GM18517 (cell line): ENCODE data around the gene ZNF3.
A peak's percentile ranks its signal among the peaks of the same experiment; 100 is the strongest.

ENCODE experiments used
- ATAC-seq: cut with Tn5 transposase; IDR thresholded peaks from one replicate; pipeline ENCODE4 v1.9.1; 2021; ENCODE audit warnings: mild to moderate bottlenecking, moderate library complexity; ENCODE audit not compliant: unreplicated experiment

Gene ZNF3

DNA sequence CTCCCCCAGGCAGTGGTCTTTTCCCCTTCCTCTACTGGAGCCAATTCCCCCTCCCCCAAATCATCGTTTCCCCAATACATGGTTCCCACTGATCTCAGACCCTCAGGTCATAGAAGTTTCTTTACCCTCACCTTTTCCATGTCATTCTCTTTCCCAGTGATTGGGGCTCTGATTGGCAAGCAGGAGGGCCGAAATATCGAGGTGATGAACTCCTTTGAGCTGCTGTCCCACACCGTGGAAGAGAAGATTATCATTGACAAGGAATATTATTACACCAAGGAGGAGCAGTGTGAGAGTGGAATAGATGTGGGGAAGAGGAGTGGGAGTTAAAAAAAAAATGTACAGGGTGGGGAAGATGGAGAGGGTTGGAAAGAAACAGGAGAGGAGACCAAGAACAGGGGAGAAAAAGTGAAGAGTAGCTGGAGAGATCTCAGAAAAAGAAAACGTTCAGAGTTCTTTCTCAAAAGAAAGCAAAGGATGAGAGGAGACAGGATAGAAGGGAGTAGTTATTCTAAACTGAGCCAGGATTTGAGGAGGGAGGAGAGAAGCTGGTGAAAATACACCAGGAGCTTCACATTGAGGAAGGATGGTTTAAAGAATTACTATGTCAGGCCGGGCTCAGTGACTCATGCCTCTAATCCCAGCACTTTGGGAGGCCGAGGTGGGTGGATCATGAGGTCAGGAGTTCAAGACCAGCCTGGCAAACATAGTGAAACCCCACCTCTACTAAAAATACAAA is 8.1 kb upstream of the ZNF3 start:
- ATAC-seq = no peak

DNA sequence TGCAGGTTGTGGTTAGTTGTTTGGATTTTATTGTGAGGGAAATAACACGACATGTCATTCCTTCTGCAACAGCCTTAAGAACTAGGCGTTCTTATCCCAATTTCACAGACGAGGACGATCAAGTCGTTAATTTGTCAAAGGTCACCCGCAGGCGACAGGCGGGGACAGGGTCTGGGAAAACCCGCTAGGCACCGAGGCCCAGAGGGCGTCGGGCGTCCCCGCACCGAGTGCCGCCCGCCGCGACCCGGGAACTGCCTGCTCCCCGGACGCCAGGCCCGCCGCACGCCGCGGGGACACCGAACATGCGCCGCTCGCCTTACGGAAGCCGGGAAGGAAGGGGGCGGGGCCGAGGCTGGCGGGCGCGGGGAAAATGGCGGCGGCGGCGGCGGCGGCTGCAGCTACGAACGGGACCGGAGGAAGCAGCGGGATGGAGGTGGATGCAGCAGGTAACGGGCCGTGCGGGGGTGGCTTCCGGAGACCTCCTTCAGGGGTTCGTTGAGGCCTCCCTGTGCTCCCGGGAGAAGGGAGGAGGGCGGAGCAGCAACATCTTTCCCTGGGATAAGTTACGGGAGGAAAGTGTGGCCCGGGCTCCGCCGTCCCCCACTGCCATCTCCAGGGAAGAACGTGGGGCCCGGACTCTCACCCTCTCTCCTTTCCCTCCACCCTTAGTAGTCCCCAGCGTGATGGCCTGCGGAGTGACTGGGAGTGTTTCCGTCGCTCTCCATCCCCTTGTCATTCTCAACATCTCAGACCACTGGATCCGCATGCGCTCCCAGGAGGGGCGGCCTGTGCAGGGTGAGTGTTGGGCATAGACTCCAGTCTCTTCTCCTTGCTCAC is 7.3 kb upstream of the ZNF3 start, which contains the start of gene COPS6:
TSS of gene COPS6 (plus strand) at position 349 of the 837 bp plus-strand sequence. CDS start at position 371, 22 bp downstream.
- ATAC-seq = no peak

DNA sequence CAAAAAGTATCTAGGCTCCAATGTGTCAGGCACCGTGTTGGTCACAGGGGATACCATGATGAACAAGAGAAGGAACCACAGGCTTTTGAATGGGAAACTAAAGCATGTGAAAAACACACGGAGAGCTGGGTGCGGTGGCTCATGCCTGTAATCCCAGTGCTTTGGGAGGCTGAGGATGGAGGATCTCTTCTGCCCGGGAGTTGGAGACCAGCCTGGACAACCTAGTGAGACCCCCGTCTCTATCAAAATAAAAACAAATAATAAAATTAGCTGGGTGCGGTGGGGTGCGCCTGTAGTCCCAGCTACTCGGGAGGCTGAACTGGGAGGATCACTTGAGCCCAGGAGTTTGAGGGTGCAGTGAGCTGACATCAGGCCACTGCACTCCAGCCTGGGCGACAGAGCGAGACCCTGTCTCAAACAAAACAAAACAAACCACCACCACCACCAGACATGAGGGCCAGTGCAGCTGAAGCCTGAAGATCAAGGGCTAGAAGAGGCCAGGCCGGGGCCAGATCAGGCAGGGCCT is 6.6 kb upstream of the ZNF3 start:
- ATAC-seq = no peak

DNA sequence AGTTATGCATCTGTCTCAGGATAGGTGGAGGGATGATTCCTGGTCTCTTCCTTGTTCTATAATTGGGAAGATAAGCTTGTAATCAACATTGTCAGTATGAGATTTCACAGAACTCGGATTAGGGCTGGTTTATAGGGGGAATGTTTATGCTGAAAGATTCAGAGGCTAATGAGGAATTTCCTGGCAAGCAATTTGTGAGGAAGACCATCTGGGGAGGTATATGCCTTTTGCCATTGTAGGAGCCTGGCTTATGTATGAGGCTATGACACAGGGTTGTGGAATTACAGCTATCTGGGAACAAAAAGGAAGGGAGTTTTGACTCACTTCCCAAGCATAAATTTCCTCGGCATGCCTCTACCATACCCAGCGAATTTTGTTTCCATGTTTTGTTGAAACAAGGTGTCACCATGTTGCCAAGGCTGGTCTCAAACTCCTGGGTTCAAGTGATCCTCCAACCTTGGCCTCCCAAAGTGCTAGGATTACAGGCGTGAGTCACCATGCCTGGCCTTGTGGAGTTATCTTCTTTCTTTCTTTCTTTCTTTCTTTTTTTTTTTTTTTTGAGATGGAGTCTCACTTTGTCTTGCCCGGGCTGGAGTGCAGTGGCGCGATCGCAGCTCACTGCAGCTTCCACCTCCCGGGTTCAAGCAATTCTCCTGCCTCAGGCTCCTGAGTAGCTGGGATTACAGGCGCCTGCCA is 5.7 kb upstream of the ZNF3 start:
- ATAC-seq = no peak

DNA sequence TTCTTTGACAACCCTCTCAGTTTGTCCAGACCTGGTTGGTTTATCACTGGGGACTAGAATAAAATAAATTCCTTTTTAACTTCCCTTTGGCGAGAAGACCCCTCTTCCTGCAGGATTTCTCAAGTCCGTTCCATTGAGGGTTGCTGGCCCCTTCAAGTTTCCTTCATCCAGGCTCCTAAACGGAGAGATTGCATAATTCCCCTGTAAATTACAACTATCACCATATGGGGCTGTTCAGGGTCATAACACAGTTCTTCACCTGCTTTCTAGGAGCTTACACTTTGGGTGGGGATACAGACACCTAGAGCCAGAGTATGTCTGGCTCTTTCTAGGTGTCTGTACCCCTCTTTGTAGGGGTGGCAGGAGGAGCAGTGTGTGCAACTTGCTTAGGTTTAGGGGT is 4.0 kb upstream of the ZNF3 start:
- no peak for ATAC-seq

DNA sequence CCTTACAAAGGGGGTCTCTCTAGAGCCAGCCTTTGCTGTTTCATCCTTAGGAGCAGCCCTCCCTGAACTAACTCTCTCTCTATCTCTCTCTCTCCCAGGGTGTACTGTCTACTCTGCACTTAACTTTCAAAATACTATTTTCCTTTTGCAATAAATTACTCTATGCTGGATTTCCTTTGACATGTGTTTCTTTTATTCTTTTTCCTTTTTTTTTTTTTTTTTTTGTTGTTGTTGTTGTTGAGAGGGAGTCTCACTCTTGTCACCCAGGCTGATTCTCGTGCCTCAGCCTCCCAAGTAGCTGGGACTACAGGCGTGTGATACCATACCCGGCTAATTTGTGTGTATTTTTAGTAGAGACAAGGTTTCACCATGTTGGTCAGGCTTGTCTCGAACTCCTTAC is 1.5 kb upstream of the ZNF3 start:
- no peak for ATAC-seq

DNA sequence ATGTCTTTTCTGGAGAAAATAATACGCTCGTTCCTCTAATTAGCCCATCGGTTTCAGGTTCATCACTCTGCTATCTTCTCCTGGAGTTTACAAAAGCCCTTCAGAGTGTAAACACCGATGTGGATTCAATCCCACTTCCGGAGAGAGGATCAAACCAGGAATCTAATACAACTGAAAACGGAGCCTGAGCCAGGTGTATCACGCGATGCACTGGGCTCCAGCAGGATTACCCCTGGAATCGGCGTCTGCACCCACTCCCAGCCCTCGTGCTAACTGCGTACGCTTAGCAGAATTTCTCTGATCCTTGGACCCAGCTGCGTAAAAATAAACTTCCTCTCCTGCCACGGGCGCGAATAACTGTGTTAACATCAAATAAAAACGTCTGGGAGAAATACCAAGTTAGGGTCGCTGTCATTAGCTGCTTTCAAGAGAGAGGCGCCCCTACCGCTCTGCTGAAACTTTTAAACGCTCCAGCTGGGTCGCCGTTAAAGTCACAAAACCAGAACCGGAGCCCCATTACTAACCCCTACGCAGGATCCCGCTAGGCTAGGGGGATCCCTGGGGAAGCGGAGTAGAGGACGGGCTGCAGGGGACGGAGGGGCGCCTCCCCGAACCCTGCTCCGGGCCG is 502 bp downstream of the ZNF3 start:
- ATAC-seq = peak; percentile 2

DNA sequence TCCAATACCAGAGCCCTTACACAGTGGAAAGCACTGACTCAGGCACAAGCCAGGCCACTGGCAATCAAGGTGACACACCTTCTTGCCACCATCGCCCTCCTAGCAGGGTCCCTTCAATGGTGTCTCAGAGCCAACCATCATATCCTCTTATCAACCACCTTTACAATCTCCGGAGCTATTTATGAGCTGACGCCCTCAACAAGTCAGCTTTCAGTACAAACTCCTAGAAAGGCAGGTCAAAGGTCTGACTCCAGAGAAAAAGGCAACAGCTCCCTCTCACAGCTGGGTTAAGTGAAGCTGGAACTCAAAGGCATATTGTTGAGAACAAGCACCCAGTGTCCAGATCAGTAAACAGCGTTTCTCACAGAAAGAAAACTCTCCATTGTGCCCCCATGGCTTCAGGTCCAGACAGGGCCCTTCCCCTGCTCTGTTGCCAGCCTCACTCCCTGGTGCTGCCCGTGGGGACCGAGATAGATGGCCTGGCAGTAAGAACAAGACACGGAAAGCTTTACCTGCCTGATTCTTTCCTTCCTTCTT is 2.4 kb downstream of the ZNF3 start:
- ATAC-seq = no peak

DNA sequence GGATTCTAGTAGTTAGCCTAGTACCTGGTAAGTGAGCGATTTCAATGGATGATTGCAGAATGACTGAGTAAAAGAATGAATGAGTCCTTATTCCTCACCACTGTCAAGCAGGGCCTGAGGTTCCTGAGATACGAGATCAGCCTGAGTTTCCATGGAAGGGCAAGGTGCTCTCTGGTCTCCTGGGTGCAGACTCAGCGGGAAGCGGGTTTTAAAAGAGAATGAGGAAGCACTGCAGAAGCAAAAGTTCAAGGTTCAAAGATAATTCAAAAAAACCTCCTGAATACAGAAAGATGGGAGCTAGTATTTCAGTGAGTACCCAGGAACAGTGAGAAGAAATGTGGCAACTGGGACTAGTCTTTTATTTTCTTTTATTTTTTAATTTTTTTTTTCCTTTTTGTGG is 4.3 kb downstream of the ZNF3 start:
- ATAC-seq = no peak

DNA sequence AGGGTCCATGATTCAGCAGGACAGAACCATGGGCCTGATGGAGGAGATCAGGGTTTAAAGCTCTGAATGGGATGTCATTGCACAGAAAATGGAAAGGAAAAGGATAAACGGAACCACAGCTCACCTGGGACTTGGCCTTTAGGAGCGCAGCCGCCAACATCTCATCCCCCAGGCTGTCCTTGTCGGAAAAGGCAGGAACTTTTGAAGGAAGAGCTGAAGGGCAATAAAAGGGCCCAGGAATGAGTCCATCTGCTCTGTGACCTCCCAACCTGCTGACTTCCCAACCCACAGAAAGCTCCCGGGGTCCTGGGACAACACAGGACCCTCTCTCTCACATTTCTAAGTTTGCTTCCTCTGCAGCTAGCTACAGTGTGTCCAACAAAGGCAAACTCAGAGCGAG is 6.1 kb downstream of the ZNF3 start:
- no peak for ATAC-seq

DNA sequence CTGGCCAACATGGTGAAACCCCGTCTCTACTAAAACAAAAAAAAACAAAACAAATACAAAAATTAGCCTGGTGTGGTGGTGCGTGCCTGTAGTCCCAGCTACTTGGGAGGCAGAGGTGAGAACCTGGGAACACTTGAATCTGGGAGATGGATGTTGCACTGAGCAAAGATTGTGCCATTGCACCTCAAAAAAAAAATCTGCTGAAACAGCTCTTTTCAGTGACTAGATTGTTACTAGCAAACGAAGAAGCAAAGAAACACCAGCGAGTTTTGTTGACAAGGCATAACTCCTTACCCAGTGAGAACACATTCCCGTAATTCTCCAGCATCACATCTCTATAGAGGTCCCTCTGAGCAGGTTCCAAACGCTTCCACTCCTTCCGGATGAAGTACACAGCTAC is 6.7 kb downstream of the ZNF3 start:
- no peak for ATAC-seq

DNA sequence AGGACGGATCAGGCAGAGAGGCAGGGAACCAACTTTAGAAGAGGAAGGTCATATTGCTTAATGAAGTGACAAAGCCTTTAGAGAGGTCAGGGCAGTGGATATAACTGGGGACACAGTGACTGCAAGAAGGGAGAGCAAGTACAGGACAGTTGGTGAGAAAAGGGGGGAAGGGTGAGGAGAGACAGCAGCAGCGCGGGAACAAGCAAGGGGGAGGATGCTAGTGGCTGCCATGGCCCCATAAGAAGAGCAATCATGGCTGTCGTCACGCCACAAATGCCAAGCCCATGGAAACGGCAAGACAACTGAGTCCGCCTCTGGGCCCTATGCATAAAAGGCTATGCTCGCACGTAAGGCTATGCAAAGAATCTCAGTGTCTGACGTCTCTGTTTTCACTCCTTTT is 9.1 kb downstream of the ZNF3 start:
- ATAC-seq = no peak

DNA sequence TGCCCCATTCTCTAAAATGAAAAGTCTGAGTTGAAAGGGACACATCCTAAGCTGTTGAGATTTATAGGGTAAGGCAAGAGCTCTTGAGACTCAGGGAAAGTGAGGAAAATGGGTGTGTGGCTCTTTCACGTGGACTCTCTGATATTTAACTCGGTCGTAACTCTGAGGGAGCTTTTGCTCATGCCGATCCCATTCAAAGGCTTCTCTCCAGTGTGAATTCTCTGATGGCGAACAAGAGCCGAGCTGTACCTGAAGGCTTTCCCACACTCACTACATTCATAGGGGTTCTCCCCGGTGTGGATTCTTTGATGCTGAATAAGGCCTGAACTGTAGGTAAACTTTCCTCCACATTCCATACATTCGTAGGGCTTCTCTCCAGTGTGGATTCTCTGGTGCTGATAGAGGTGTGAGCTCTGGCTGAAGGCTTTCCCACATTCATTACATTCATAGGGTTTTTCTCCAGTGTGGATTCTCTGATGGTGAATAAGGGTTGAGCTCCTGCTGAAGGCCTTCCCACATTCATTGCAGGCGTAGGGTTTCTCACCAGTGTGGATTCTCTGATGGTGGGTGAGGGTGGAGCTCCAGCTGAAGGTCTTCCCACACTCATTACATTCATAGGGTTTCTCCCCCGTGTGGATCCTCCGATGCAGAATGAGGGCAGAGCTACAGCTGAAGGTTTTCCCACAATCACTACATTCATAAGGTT is 10.4 kb downstream of the ZNF3 start:
- no peak for ATAC-seq

DNA sequence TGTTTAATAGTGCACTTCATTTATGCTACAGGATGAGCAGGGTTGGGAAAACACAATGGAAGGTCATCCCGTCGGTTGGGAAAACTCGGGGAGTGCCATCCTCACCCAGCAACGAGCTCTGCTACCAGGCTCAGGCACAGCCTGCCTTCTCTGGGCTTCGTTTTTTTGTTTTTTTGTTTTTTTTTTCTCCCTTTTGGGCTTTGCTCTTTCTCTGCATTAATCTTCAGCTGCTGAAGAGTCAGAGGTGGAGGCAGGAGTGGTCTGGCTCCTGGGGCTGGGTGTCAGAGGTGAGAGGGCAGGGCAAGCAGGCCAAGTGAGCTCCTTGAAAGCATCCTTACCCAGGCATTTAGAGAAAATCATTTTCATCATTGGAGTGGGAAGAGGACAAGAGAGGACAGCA is 11.5 kb downstream of the ZNF3 start:
- no peak for ATAC-seq

DNA sequence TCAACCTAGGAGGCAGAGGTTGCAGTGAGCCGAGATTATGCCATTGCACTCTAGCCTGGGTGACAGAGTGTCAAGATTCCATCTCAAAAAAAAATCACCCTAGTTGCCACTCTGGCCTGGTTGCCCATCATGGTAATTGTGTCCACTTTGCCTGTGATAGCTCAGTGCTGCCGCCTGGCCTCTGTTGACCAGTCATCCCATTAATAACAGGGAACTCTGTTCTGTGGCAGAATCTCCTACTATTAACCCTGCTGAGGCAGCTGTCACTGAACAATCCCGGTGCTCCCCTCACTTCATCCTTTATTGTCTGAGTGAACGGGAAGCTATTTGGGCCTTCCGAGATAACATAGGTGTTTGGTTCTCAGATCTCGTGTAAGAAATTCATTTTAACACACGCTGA is 14.6 kb downstream of the ZNF3 start:
- ATAC-seq = no peak

DNA sequence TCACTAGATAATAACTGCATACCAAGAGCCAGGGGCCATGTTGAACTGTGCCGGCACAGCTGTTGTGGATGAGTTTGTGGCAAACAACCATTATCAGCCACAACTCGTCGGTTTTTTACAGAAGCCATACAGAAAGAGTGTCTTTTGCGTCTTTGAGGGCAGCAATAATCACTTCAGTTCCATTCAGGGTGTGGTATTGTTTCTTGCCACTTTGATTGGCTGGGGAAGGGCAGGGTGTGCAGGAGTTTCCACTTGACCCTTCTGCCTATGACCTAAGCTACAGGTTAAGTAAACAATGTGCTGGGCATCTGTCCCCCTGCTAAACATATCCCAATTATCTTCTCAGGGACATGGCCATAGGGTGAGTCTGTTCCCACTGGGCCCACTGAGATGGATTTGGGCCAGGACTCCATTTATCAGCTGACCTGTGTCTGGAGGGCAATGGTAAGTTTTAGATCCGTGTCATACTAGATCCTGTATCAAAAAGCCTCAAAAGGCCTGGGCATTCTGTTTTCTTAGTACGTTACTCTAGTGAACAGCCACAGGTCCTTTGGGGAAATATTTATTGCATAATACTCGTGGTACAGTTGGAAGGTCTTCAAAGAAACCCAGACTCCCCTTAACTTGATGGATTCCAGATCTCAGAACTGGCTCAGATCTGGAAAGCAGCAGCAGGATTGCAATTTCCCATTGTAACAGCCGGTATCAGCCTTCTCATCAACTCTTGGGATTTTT is 15.9 kb downstream of the ZNF3 start:
- no peak for ATAC-seq

DNA sequence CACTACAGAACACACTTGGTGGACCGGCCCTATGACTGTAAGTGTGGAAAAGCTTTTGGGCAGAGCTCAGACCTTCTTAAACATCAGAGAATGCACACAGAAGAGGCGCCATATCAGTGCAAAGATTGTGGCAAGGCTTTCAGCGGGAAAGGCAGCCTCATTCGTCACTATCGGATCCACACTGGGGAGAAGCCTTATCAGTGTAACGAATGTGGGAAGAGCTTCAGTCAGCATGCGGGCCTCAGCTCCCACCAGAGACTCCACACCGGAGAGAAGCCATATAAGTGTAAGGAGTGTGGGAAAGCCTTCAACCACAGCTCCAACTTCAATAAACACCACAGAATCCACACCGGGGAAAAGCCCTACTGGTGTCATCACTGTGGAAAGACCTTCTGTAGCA is 17.4 kb downstream of the ZNF3 start:
- no peak for ATAC-seq

DNA sequence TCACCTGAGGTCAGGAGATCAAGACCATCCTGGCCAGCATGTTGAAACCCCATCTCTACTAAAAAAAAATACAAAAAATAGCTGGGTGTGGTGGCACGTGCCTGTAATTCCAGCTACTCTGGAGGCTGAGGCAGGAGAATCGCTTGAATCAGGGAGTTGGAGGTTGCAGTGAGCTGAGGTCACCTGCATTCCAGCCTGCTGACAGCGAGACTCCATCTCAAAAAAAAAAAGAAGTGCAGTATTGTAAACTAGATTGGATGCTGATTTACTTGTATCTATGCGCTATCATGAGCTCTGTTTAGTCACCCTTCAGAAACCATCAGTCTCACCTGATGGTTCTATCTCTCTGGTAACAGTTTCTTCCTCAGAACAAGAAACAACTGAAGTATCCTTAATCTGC is 18.1 kb downstream of the ZNF3 start:
- no peak for ATAC-seq

DNA sequence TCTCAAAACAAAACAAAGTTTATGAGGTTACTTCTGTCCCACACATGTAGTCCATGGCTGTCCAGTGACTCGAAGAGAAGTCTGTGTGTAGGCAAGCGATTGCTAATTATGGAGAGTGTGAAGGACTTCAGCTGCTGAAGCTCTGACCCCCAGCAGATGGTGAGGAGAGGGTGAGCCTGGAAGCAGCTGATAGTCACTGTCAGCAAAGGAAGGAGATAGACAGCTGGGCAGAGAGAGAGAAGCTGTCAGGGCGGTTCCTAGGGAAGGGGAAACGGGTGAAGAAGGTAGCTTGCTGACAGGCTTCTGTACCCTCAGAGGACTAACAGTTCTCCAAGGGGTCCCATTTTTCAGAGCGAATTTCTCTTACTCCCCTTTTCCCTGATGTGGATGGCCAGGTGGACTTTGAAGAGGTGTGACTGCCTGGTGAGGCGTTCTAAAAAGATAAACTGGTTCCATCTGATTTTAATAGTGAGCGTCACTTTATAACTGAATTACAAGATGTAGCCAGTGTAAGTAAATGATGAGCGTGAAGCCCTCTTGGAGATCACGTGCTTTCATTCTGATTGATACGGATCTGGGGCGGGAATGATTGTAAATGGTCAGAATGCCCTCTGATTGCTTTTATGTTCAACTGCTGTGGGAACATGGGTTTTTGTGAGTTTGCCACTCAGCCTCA is 19.9 kb downstream of the ZNF3 start:
- no peak for ATAC-seq
